Measurements from ENCODE around the gene MVP.

DNA sequence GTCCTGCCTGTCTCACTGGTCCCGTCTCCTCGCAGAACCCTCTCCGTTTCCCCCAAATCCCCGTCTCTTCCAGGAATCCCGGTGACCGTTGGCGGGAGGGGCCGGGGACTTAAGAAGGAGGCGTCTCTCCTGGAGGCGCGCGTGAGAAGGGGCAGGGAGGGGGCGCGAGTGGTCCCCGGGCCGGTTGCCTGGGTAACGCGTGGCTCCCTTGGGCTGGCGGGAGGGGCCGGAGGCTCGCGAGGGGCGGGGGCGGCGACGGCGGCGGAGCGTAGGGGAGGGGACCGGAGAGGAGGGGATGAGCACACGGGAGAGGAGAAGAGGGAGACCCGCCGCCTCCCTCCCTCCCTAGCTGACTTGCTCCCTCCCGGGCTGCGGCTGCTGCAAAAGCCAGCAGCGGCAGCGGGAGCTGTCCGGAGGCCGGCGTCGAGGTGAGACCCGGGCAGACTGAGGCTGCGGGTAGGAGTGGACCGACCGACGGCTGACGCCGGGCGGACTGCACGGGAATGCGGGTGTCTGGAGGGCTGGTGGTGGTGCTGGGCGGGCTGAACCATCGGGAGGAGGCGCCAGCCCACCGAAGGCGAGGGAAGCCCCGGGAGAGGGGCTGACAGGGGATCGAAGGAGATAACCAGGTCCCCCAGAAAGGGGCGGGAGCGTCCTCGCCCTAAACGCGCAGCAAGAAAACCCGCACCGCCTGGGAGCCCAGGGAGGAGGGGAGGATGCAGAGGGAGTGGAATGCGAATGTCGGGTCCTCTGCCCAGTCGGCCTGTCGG, 8.2 kb upstream of the MVP start, which contains the start of gene PRRT2:
- TF ChIP-seq, protein P1, sequence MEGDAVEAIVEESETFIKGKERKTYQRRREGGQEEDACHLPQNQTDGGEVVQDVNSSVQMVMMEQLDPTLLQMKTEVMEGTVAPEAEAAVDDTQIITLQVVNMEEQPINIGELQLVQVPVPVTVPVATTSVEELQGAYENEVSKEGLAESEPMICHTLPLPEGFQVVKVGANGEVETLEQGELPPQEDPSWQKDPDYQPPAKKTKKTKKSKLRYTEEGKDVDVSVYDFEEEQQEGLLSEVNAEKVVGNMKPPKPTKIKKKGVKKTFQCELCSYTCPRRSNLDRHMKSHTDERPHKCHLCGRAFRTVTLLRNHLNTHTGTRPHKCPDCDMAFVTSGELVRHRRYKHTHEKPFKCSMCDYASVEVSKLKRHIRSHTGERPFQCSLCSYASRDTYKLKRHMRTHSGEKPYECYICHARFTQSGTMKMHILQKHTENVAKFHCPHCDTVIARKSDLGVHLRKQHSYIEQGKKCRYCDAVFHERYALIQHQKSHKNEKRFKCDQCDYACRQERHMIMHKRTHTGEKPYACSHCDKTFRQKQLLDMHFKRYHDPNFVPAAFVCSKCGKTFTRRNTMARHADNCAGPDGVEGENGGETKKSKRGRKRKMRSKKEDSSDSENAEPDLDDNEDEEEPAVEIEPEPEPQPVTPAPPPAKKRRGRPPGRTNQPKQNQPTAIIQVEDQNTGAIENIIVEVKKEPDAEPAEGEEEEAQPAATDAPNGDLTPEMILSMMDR (IDR thresholded peaks at IDR 0.05): no peak
- peak in 1 of 2 donors; percentile 71 for TF ChIP-seq POLR2AphosphoS5 (IDR thresholded peaks at IDR 0.05; ENCODE audit: insufficient read depth in 1 of 2, low read depth in 1 of 2)
- TF ChIP-seq POLR2A (IDR thresholded peaks at IDR 0.05): peak in 1 of 2 donors; percentile 46
